HG03097 (cell line): ENCODE results near the gene GSC.
"Not testable (repeated sequence)": the region's sequence is repeated elsewhere in the genome, so short reads cannot be mapped to it uniquely, and the experiment has no call there.

ENCODE experiments used
- ATAC-seq: cut with Tn5 transposase; IDR thresholded peaks from one replicate; pipeline ENCODE4 v1.9.1; 2021; ENCODE audit not compliant: unreplicated experiment, low FRiP score

Gene GSC

DNA sequence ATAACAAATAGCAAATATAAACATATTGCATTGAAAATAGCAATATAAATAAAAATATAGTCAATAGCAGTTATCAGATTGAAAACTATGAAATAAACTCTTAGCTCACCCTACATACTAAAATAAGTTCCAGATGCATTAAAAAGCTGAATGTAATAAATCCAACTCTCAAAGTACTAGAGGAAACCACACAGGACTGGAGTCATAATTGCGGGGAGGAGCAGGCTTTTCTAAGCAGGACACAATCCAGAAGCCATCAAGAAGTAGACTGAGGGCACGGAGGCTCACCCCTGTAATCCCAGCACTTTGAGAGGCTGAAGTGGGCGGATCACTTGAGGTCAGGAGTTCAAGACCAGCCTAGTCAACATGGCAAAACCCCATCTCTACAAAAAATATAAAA is 22.2 kb downstream of the GSC start:
- ATAC-seq: no peak

DNA sequence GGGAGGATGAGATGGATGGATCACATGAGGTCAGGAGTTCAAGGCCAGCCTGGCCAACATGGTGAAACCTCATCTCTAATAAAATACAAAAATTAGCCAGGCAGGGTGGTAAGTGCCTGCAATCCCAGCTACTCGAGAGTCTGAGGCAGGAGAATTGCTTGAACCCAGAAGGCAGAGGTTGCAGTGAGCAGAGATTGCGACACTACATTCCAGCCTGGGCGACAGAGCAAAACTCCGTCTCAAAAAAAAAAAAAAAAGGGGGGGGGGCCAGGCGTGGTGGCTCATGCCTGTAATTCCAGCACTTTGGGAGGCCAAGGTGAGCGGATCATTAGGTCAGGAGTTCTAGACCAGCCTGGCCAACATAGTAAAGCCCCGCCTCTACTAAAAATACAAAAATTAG is 22.8 kb downstream of the GSC start:
- ATAC-seq: not testable (repeated sequence)

DNA sequence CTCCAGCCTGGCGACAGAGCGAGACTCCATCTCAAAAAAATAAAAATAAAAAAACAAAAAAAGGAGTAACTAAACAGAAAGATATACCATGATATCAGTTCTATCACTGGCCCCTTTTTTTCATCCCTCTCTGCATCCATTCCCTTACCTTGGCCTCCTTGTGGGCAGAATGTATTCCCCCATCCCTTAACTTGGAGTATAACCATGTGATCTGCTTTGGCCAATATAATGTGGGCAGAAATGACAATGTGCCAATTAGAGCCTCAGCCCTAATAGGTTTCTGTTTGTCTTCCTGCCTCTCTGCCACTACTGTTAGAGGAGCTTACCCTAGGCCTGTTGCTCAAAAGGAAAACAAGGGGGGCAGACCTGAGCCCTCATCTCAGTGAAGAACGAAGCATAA is 23.8 kb downstream of the GSC start:
- no peak for ATAC-seq

DNA sequence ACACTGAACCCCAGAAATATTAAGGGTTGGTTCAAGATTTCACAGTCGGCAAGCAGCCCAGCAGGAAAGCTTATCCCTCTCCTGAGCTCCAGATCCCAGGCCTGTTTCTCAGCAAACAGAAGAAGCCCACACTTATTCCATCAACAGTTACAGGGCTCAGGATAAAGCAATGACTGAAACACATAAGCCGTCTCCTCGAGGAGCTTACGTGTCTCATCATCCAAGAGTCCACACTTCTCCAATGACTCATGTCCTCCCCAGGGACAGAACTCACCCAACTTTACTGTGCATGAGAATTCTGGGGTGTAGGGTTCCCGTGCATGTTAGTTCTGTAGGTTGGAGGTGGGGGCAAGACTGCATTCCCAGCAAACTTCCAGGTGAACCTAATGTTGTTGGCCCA is 31.2 kb downstream of the GSC start:
- ATAC-seq: no peak

DNA sequence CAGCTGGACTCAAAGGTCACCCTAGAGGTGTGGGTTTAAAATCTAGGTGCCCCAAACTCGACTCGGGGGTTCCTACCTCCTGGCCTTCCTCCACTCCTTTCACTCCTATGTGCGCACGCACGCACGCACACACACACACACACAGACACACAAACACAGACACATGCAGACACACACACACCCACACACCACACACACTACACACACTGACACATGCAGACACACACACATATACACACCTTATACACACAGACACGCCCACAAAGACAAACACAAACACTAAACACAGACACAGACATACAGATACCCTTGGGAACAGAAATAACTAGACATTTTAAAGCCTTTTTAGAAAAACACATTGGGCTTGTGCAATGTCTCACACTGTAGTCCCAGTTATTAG is 31.8 kb downstream of the GSC start:
- ATAC-seq: no peak

DNA sequence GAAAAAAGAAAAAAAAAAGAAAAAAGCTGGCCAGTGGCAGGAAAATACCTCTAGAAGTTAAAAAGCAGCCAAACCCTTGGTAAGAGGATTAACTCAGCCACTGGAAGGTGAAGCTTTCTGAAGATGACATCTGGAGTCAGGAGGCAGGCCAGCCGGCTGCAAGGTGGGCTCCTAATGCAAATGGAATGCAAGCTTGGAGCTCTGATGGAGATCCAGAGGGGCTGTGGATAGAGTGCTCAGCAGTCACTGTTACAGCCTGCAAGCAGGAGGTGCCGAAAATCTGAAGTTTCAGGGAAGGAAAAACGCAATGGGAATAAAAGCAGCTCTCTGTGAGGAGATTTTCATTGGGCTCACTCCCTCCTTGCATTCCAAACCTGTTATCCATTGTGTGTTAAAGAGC is 41.0 kb downstream of the GSC start:
- ATAC-seq: no peak

DNA sequence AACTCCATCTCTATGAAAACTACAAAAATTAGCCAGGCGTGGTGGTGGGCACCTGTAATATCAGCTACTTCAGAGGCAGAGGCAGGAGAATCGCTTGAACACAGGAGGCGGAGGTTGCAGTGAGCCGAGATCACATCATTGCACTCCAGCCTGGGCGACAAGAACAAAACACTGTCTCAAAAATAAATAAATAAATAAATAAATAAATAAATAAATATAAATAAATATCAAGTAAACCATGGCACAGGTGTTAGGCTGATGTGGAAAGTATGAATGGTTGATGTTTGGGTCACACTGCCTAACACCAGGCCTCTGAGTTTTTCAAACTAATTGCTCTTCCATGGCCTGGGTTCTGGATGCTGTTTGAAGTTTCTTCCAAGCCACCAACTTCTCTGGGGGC is 41.5 kb downstream of the GSC start:
- not testable (repeated sequence) for ATAC-seq

DNA sequence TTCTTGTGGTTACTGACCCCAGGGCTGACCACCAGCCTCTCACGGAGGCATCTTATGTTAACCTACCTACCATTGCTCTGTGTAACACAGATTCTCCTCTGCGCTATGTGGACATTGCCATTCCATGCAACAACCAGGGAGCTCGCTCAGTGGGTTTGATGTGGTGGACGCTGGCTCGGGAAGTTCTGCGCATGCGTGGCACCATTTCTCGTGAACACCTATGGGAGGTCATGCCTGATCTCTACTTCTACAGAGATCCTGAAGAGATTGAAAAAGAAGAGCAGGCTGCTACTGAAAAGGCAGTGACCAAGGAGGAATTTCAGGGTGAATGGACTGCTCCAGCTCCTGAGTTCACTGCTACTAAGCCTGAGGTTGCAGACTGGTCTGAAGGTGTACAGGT is 43.3 kb downstream of the GSC start:
- not testable (repeated sequence) for ATAC-seq

DNA sequence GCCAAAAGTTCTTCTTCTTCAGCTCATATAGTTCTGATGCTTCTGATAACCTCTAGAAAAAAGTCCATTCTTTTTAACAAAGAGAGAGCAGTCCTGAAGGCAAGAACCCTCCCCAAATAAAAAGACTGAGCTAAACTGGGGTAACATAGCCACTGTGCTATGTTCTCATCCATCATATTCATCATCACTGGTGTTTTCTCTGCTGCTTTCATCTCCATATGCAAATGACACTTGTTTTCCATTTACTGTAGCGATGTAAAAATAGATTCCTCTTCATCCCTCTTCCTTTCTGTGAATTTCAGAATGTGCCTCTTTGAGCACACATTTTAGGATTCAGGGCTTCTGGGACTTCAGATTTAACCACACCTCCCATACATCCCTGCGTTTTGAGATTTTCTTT is 44.9 kb downstream of the GSC start:
- no peak for ATAC-seq

DNA sequence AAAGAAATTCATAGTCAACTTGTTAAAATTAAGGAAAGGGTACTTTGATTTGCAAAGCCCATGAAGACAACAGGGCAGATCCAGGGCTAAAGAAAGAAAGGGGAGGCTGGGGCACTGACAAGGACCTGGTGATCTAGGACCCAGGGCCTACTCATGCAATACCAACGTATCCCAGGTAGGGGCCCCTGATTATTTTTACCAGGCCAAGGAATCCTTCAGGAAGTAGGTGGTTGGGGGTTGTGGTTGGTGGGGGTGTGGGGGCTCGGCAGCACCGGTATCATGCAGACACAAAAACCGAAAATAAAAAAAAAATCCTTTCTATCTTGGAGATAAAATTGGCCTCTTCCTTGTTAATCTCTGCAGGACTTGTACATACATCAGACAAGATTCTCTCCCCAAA is 47.5 kb downstream of the GSC start:
- ATAC-seq: no peak
